Spleen (tissue), 11 donors: ENCODE results near the gene U2AF2. TPM values are rescaled to one million over a fixed set of nuclear protein-coding genes. Genes with fewer than 3 reads are reported as not detected.

Experiments used
- DNase-seq: peaks from one replicate; pipeline ENCODE4 v3.0.0-alpha.2; 2020
- H3K27ac ChIP-seq, 8 donors: fragments of 200-600 bp; sonication (generic) in 7 of 8; 1 replicate in 4 of 8; 2 replicates in 4 of 8; pipeline versions ENCODE4 v1.5.0 to v1.8.0; 2016 to 2021; ENCODE audit warnings: inconsistent platforms in 4 of 8, mild to moderate bottlenecking in 4 of 8, moderate library complexity in 1 of 8
- H3K27me3 ChIP-seq, 7 donors: fragments of 200-600 bp; sonication (generic) in 6 of 7; replicated peaks in 1 of 7; 1 replicate in 4 of 7; 2 replicates in 3 of 7; pipeline versions ENCODE4 v1.5.0 to v1.8.0; 2016 to 2021; ENCODE audit warnings: inconsistent platforms in 3 of 7, mild to moderate bottlenecking in 1 of 7
- H3K36me3 ChIP-seq, 6 donors: fragments of 200-600 bp; sonication (generic) in 5 of 6; 1 replicate in 4 of 6; 2 replicates in 2 of 6; pipeline versions ENCODE4 v1.5.0 to v1.8.0; 2016 to 2021; ENCODE audit warnings: inconsistent platforms in 2 of 6
- H3K4me1 ChIP-seq, 6 donors: fragments of 200-600 bp; sonication (generic) in 5 of 6; 1 replicate in 3 of 6; 2 replicates in 3 of 6; pipeline versions ENCODE4 v1.5.0 to v1.8.0; 2016 to 2021; ENCODE audit warnings: inconsistent platforms in 3 of 6
- H3K4me3 ChIP-seq, 8 donors: fragments of 200-600 bp; sonication (generic) in 7 of 8; 1 replicate in 4 of 8; 2 replicates in 4 of 8; pipeline versions ENCODE4 v1.5.0 to v1.8.0; 2016 to 2021; ENCODE audit warnings: inconsistent platforms in 4 of 8, mild to moderate bottlenecking in 4 of 8, moderate library complexity in 2 of 8
- H3K9me3 ChIP-seq, 8 donors: fragments of 200-600 bp; sonication (generic) in 7 of 8; 1 replicate in 4 of 8; 2 replicates in 4 of 8; pipeline versions ENCODE4 v1.5.0 to v1.8.0; 2016 to 2021; ENCODE audit warnings: inconsistent platforms in 4 of 8
- POLR2A ChIP-seq, 3 donors: fragments of 450-650 bp; IDR thresholded peaks; one replicate each; pipeline ENCODE4 v1.5.1; 2017; ENCODE audit warnings: antibody characterized with exemption in 3 of 3, mild to moderate bottlenecking in 1 of 3
- POLR2AphosphoS5 ChIP-seq, 3 donors: sonication (generic); formaldehyde crosslinking; IDR thresholded peaks; one replicate each; pipeline ENCODE4 v1.5.1; 2017; ENCODE audit warnings: antibody characterized with exemption in 3 of 3
- WGBS, 5 donors: extraction: QIAGEN DNeasy Blood & Tissue Kit in 3 of 5; methylation state at CpG; one replicate each; pipeline versions ENCODE4 v1.1.5 to v1.1.7; 2013 to 2018; 5-methylcytosine and 5-hydroxymethylcytosine counted together
- intact Hi-C: fragments of 100-400 bp; cut with DNase I; formaldehyde crosslinking; loops from one replicate; pipeline ENCODE4 v1.15.0; 2023; ENCODE audit warnings: low total_unique reads
- polyA plus RNA-seq, 3 donors: library from polyadenylated mRNA; stranded (reverse); fragments of 200-250 nt; gene quantifications; one replicate each; pipeline ENCODE4 v1.2.1, GENCODE V29; 2013
- total RNA-seq, 7 donors: library from RNA; depleted of rRNA in 3 of 7; stranded (reverse); fragments of >200 nt in 3 of 7; fragmentation: NEBNext Ultra II Directional in 4 of 7; extraction: Animal tissue kit (Norgen Biotek cat#: 25700) in 4 of 7; gene quantifications; one replicate each; pipeline versions ENCODE4 v1.1.0 to v1.2.1, GENCODE V29; 2016 to 2021
- TF ChIP-seq, protein P1 (sequence below), 11 experiments: fragments of 200-600 bp in 7 of 11; fragments of 450-650 bp in 4 of 11; sonication (generic) in 4 of 11; IDR thresholded peaks in 8 of 11; conservative IDR thresholded peaks in 3 of 11; 1 replicate in 7 of 11; 2 replicates in 4 of 11; pipeline versions ENCODE4 v1.4.0 to v1.8.0; 2016 to 2021; ENCODE audit warnings: antibody characterized with exemption in 11 of 11, inconsistent platforms in 4 of 11, mild to moderate bottlenecking in 1 of 11
- donor health status: healthy with polysubstance abuse.
- donor health status: DM: no; HTN: no; CAD: no; lungs with moderate emphysema.
- donor health status: DM: no; HTN: no; CAD: no.
- donor health status: Bipolar disorder and iron deficiency.
- donor health status: healthy.
- donor health status: DM: no; HTN: no; CAD: no.
- donor health status: DM: yes; HTN: yes; CAD: no.

U2AF2 gene
- total and polyA plus RNA-seq, 10 donors, result 67.2 to 218 (median 171) TPM

DNA sequence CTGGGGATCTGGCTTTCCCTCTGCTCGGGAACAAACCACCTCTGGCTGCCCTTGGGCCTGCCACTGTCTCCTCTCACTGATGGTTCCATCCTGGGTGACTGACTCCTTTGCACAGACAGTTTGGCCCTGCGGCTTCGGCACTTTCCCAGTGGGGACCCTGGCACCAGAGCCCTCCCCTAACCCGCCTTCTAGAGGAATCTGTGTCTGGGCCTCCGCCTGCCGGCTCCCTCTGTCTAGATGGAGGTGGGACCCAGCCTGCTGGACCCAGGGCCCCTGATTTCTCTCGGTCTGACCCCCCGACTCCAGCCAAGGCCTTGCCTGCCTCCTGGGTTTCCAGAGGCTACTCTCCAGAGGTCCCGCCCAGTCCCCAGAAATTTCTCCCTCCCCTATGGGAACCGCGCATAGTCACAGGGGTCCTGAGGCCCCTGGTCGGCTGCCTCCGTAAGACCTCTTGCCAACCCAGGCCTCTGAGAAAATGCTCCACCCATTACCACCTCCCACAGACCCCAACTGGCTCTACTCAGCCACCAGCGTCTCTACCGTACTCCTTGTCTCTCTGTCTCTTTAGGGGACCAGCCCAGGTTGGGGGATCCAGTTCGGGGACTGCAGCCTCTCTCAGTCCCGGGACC, 4.1 kb upstream of the U2AF2 start:
- peaks cover 0 to 33% (median 1%) of the 10 kb centered on the region in 6 donors for H3K36me3 ChIP-seq
- TF ChIP-seq POLR2AphosphoS5 (IDR thresholded peaks at IDR 0.05) (no peak), POLR2A (IDR thresholded peaks at IDR 0.05) (no peak)
- TF ChIP-seq, protein P1, sequence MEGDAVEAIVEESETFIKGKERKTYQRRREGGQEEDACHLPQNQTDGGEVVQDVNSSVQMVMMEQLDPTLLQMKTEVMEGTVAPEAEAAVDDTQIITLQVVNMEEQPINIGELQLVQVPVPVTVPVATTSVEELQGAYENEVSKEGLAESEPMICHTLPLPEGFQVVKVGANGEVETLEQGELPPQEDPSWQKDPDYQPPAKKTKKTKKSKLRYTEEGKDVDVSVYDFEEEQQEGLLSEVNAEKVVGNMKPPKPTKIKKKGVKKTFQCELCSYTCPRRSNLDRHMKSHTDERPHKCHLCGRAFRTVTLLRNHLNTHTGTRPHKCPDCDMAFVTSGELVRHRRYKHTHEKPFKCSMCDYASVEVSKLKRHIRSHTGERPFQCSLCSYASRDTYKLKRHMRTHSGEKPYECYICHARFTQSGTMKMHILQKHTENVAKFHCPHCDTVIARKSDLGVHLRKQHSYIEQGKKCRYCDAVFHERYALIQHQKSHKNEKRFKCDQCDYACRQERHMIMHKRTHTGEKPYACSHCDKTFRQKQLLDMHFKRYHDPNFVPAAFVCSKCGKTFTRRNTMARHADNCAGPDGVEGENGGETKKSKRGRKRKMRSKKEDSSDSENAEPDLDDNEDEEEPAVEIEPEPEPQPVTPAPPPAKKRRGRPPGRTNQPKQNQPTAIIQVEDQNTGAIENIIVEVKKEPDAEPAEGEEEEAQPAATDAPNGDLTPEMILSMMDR (IDR thresholded peaks at IDR 0.05 in 8 of 11, conservative IDR thresholded peaks at IDR 0.05 in 3 of 11), result no peak
- H3K27me3 ChIP-seq, result peaks cover 0 to 9% (median 0%) of the 10 kb centered on the region in 7 donors
- no peak overlapping the region for H3K27ac ChIP-seq
- 92 to 97% (median 94%) methylated on average over 13 to 17 of the region's 17 CpGs for WGBS, 5 donors
- no peak overlapping the region for H3K4me3 ChIP-seq
- intact Hi-C loops, result no loop called here
- H3K4me1 ChIP-seq, result peaks cover 27 to 76% (median 53%) of the 10 kb centered on the region in 6 donors
- DNase-seq, result no peak
- no peaks in the 10 kb centered on the region for H3K9me3 ChIP-seq

DNA sequence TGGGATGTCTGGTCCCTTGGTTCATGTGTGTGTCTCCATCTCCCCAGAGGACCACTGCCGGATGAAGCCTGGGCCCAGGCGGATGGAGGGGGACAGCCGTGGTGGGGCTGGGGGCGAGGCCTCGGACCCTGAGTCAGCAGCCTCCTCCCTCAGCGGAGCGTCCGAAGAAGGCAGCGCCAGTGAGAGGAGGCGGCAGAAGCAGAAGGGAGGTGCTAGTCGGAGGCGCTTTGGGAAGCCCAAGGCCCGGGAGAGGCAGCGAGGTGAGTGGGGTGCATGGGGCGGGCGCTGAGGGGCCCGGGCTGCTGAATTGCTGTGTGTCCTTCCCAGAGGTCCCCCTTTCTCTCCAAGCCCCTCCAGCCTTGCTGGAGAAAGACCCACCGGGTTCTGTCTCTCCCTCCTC, 3.6 kb upstream of the U2AF2 start:
- intact Hi-C loops, result no loop called here
- TF ChIP-seq POLR2AphosphoS5 (IDR thresholded peaks at IDR 0.05) (no peak), POLR2A (IDR thresholded peaks at IDR 0.05) (no peak)
- TF ChIP-seq, protein P1 (IDR thresholded peaks at IDR 0.05 in 8 of 11, conservative IDR thresholded peaks at IDR 0.05 in 3 of 11), result no peak
- Histone ChIP-seq H3K9me3 (no peaks in the 10 kb centered on the region), H3K27me3 (peaks cover 0 to 9% (median 0%) of the 10 kb centered on the region in 7 donors), H3K27ac (no peak overlapping the region), H3K4me3 (no peak overlapping the region), H3K36me3 (peaks cover 0 to 29% (median 0%) of the 10 kb centered on the region in 6 donors), H3K4me1 (peaks cover 32 to 76% (median 56%) of the 10 kb centered on the region in 6 donors)
- peak; percentile 82 for DNase-seq
- 83 to 95% (median 88%) methylated on average over 18 of the region's 18 CpGs for WGBS, 5 donors

DNA sequence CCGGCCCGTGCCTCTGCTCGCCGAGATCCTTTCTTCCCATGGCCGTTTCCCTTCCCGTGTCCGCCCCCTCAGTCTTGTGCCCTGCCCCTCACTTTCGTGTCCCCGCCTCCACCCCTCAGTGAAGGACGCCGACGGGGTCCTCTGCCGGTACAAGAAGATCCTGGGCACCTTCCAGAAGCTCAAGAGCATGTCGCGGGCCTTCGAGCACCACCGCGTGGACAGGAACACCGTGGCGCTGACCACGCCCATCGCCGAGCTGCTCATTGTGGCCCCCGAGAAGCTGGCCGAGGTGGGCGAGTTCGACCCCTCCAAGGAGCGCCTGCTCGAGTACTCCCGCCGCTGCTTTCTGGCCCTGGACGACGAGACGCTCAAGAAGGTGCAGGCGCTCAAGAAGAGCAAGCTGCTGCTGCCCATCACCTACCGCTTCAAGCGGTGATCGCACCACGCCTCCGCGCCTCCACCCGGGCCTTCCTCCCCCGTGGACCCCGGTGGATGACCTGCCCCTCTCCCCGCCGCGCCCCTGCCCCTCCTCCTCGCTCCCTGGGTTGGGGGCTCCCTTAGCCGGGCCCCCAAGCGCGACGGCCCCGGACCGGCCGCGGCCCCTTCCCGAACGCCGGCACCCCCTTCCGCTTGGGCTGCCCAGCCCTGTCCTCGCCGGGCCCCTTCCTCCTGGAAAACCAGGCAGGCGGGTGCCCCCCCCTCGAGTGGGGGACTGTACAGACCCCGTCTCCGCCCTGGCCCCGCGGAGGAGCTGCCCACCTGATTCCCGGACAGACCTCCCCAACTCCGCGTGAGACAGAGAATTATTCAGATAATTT, 2.3 kb upstream of the U2AF2 start:
- intact Hi-C loops, result no loop called here
- Histone ChIP-seq H3K27ac (peak overlapping the region in 4 of 8 donors; percentile 99 to 100 (median 100)), H3K4me1 (peaks cover 35 to 76% (median 56%) of the 10 kb centered on the region in 6 donors), H3K9me3 (no peaks in the 10 kb centered on the region), H3K4me3 (peak overlapping the region in 1 of 8 donors; percentile 99), H3K36me3 (peaks cover 0 to 29% (median 0%) of the 10 kb centered on the region in 6 donors), H3K27me3 (peaks cover 0 to 9% (median 0%) of the 10 kb centered on the region in 7 donors)
- peak; percentile 91 for DNase-seq
- TF ChIP-seq, protein P1 (IDR thresholded peaks at IDR 0.05 in 8 of 11, conservative IDR thresholded peaks at IDR 0.05 in 3 of 11), result no peak
- no peak for TF ChIP-seq POLR2AphosphoS5 (IDR thresholded peaks at IDR 0.05)
- TF ChIP-seq POLR2A (IDR thresholded peaks at IDR 0.05), result no peak
- 84 to 87% (median 85%) methylated on average over 65 to 71 of the region's 71 CpGs for WGBS, 5 donors
